HepG2 (cell line): ENCODE results near the gene GPR137. TPM values are rescaled to one million over a fixed set of nuclear protein-coding genes. Genes with fewer than 3 reads are reported as not detected.

Source experiments
- BORCS8-MEF2B ChIP-seq: sonication (generic); formaldehyde crosslinking; IDR thresholded peaks from 2 replicates; pipeline ENCODE4 v1.8.0; 2022; ENCODE audit warnings: mild to moderate bottlenecking, missing genetic modification reagents
- FOXC1 ChIP-seq: sonication (generic); formaldehyde crosslinking; IDR thresholded peaks from 2 replicates; pipeline ENCODE4 v1.8.0; 2022; ENCODE audit warnings: mild to moderate bottlenecking, missing genetic modification reagents, borderline replicate concordance
- HOXA7 ChIP-seq: sonication (generic); formaldehyde crosslinking; IDR thresholded peaks from 2 replicates; pipeline ENCODE4 v1.8.1; 2022; ENCODE audit warnings: mild to moderate bottlenecking, missing genetic modification reagents, moderate library complexity
- LCORL ChIP-seq, 2 experiments: fragments of 450-650 bp in 1 of 2; sonication (generic) in 1 of 2; formaldehyde crosslinking in 1 of 2; IDR thresholded peaks; 2 replicates each; pipeline versions ENCODE4 v1.5.0 to v1.6.1; 2017 to 2020; ENCODE audit warnings: antibody characterized with exemption in 1 of 2, missing genetic modification reagents in 1 of 2
- NFYB ChIP-seq: sonication (generic); formaldehyde crosslinking; IDR thresholded peaks from 2 replicates; pipeline ENCODE4 v1.4.0; 2020; ENCODE audit warnings: missing genetic modification reagents
- PCBP2 ChIP-seq: fragments of 200-400 bp; formaldehyde crosslinking; optimal IDR thresholded peaks from 2 replicates; pipeline ENCODE3; 2018; ENCODE audit warnings: low read length, low read depth; ENCODE audit not compliant: poor library complexity, severe bottlenecking
- POLR2A ChIP-seq, 2 experiments: IDR thresholded peaks; 2 replicates each; pipeline ENCODE4 v1.6.1; 2011; ENCODE audit warnings: low read depth in 2 of 2, low read length in 2 of 2, mild to moderate bottlenecking in 1 of 2, moderate library complexity in 1 of 2; ENCODE audit not compliant: insufficient read depth in 1 of 2
- POLR2AphosphoS2 ChIP-seq: IDR thresholded peaks from 2 replicates; pipeline ENCODE4 v1.6.1; 2011; ENCODE audit warnings: low read depth, low read length, improper control_type of control experiment
- PRDM15 ChIP-seq: sonication (generic); formaldehyde crosslinking; IDR thresholded peaks from 2 replicates; pipeline ENCODE4 v1.4.0; 2020; ENCODE audit warnings: missing genetic modification reagents
- SP4 ChIP-seq: sonication (generic); formaldehyde crosslinking; IDR thresholded peaks from 2 replicates; pipeline ENCODE4 v1.8.1; 2023; ENCODE audit warnings: mild to moderate bottlenecking, missing genetic modification reagents
- TBX2 ChIP-seq: sonication (generic); formaldehyde crosslinking; IDR thresholded peaks from 2 replicates; pipeline ENCODE4 v1.5.0; 2020; ENCODE audit warnings: missing genetic modification reagents, mild to moderate bottlenecking, borderline replicate concordance
- UBTF ChIP-seq: sonication (generic); formaldehyde crosslinking; IDR thresholded peaks from 2 replicates; pipeline ENCODE4 v1.4.0; 2020; ENCODE audit warnings: mild to moderate bottlenecking, missing genetic modification reagents
- USF2 ChIP-seq, 2 experiments: sonication (generic) in 1 of 2; formaldehyde crosslinking in 1 of 2; IDR thresholded peaks; 2 replicates each; pipeline versions ENCODE4 v1.5.1 to v1.6.1; 2011 to 2020; ENCODE audit warnings: borderline replicate concordance in 1 of 2, low read depth in 1 of 2, low read length in 1 of 2, mild to moderate bottlenecking in 1 of 2, missing genetic modification reagents in 1 of 2, moderate library complexity in 1 of 2
- ZBTB14 ChIP-seq: sonication (generic); formaldehyde crosslinking; IDR thresholded peaks from 2 replicates; pipeline ENCODE4 v1.4.0; 2020; ENCODE audit warnings: missing genetic modification reagents
- ZBTB3 ChIP-seq: sonication (generic); formaldehyde crosslinking; IDR thresholded peaks from 2 replicates; pipeline ENCODE4 v1.4.0; 2020; ENCODE audit warnings: low read depth, mild to moderate bottlenecking, moderate library complexity, missing genetic modification reagents, borderline replicate concordance
- ZMAT3 ChIP-seq: sonication (generic); formaldehyde crosslinking; conservative IDR thresholded peaks from 2 replicates; pipeline ENCODE4 v1.7.0; 2021; ENCODE audit warnings: missing genetic modification reagents
- ZNF263 ChIP-seq: sonication (generic); formaldehyde crosslinking; IDR thresholded peaks from 2 replicates; pipeline ENCODE4 v1.4.0; 2020; ENCODE audit warnings: missing genetic modification reagents
- ZZZ3 ChIP-seq: sonication (generic); formaldehyde crosslinking; IDR thresholded peaks from 2 replicates; pipeline ENCODE4 v1.4.0; 2020; ENCODE audit warnings: missing genetic modification reagents, mild to moderate bottlenecking, borderline replicate concordance
- polyA plus RNA-seq, 8 experiments: library from polyadenylated mRNA; depleted of rRNA in 3 of 8; stranded (reverse) in 7 of 8; unstranded in 1 of 8; fragments of >200 nt; fragmentation: Illumina TruSeq in 4 of 8; extraction: Trizol in 4 of 8; gene quantifications; 2 replicates each; pipeline versions ENCODE4 v1.2.1 to v1.2.3, GENCODE V29; 2011 to 2016; ENCODE audit warnings: low read depth in 4 of 8, missing spikeins in 1 of 8, mixed read lengths in 1 of 8; ENCODE audit not compliant: insufficient read depth in 1 of 8
- total RNA-seq, 5 experiments: library from RNA; depleted of rRNA; stranded (reverse); fragments of >200 nt; fragmentation: Illumina TruSeq; extraction: Trizol; gene quantifications; 2 replicates each; pipeline ENCODE4 v1.2.3, GENCODE V29; 2016; ENCODE audit warnings: low read depth in 1 of 5

Gene GPR137
- total and polyA plus RNA-seq, 2 of the 13 experiments (the other 11 are each of a cell fraction or from before 2014, with no cell fraction given) = 8.5 to 13.2 TPM

- TF ChIP-seq TBX2 (no peak; the same call in 1 of the 2 replicates), ZNF263 (CRISPR knock-in tag) (0 out of 2 replicates have a peak, but pooled peaks have one; percentile 2), ZMAT3 (peak; percentile 25; the same call in 1 of the 2 replicates), UBTF (CRISPR knock-in tag) (peak; percentile 78), HOXA7 (CRISPR knock-in tag) (no peak), FOXC1 (CRISPR knock-in tag) (peak; percentile 86), LCORL (IDR thresholded peaks at IDR 0.05) (0 out of 2 replicates have a peak, but pooled peaks have one; percentile 11), LCORL (CRISPR knock-in tag; IDR thresholded peaks at IDR 0.05) (peak; percentile 48; the same call in 1 of the 2 replicates), ZBTB14 (CRISPR knock-in tag) (no peak), USF2 (IDR thresholded peaks at IDR 0.05; ENCODE audit: low read depth, low read length) (no peak), USF2 (CRISPR knock-in tag; IDR thresholded peaks at IDR 0.05; ENCODE audit: borderline replicate concordance) (no peak), POLR2A (IDR thresholded peaks at IDR 0.05; ENCODE audit: insufficient read depth in 1 of 2, low read depth in 2 of 2, low read length in 2 of 2) (peak in 1 of 2 experiments; percentile 10; a peak in 2 of 4 replicates), BORCS8-MEF2B (0 out of 2 replicates have a peak, but pooled peaks have one; percentile 13), NFYB (CRISPR knock-in tag) (peak; percentile 85), ZBTB3 (CRISPR knock-in tag) (no peak), POLR2AphosphoS2 (no peak), PRDM15 (no peak), PCBP2 (no peak), ZZZ3 (CRISPR knock-in tag) (0 out of 2 replicates have a peak, but pooled peaks have one; percentile 51), SP4 (CRISPR knock-in tag) (peak; percentile 55; the same call in 1 of the 2 replicates)
Measured at GRCh38 chr11:64284048-64284961, 1.3 kb upstream of the GPR137 start, which contains the start of gene BAD (continued).
